Skin of body (tissue), 2 donors: ENCODE data around the gene IL1A. TPM values are rescaled to one million over a fixed set of nuclear protein-coding genes. Genes with fewer than 3 reads are reported as not detected.
A peak's percentile ranks its signal among the peaks of the same experiment; 100 is the strongest.

Experiments
- DNase-seq: peaks from one replicate; lab custom pipeline; 2025; lab: John Stamatoyannopoulos, UW
- total RNA-seq: library from RNA; depleted of rRNA; stranded (reverse); fragments of >200 nt; gene quantifications from one replicate; pipeline ENCODE4 v1.2.3, GENCODE V29; 2014

The IL1A gene
- total RNA-seq, 1 donor from 2014 or later: 0.20 TPM

GRCh38 chr2:112764071-112765044 lies 19.9 kb downstream of the IL1A start, which contains the start of gene CKAP2L:
Gene CKAP2L, minus strand, starts transcription at chr2:112764609. Its CDS starts 11 bp downstream, at chr2:112764598.
- DNase-seq: peak; percentile 97

- DNase-seq: no peak
Observed at GRCh38 chr2:112762276-112762675, 22.0 kb downstream of the IL1A start.

- DNase-seq: no peak
Observed at GRCh38 chr2:112760149-112760548, 24.1 kb downstream of the IL1A start.

- no peak for DNase-seq
Observed at GRCh38 chr2:112758711-112759110, 25.6 kb downstream of the IL1A start.

GRCh38 chr2:112757265-112757664 lies 27.0 kb downstream of the IL1A start:
- DNase-seq: no peak

- no peak for DNase-seq
Observed at GRCh38 chr2:112756207-112756606, 28.1 kb downstream of the IL1A start.

- no peak for DNase-seq
Observed at GRCh38 chr2:112755444-112755843, 28.8 kb downstream of the IL1A start.

GRCh38 chr2:112754564-112754963 lies 29.7 kb downstream of the IL1A start:
- no peak for DNase-seq

GRCh38 chr2:112752667-112753066 lies 31.6 kb downstream of the IL1A start:
- DNase-seq: no peak

- no peak for DNase-seq
Observed at GRCh38 chr2:112751451-112752197, 32.7 kb downstream of the IL1A start.

GRCh38 chr2:112750560-112750843 lies 33.8 kb downstream of the IL1A start:
- no peak for DNase-seq

GRCh38 chr2:112749755-112750559 lies 34.3 kb downstream of the IL1A start:
- DNase-seq: peak; percentile 44

- no peak for DNase-seq
Observed at GRCh38 chr2:112740527-112740926, 43.8 kb downstream of the IL1A start.

- no peak for DNase-seq
Observed at GRCh38 chr2:112737542-112738232, 46.6 kb downstream of the IL1A start.

GRCh38 chr2:112733871-112734270 lies 50.4 kb downstream of the IL1A start:
- no peak for DNase-seq

GRCh38 chr2:112733456-112733855 lies 50.8 kb downstream of the IL1A start:
- no peak for DNase-seq

GRCh38 chr2:112731479-112731878 lies 52.8 kb downstream of the IL1A start:
- DNase-seq: no peak

GRCh38 chr2:112730791-112731190 lies 53.5 kb downstream of the IL1A start:
- DNase-seq: no peak

GRCh38 chr2:112730216-112730615 lies 54.1 kb downstream of the IL1A start:
- DNase-seq: no peak

GRCh38 chr2:112728378-112729175 lies 55.7 kb downstream of the IL1A start:
- DNase-seq: no peak
